GM23248 (cell line): ENCODE data around the gene ANO1. TPM values are rescaled to one million over a fixed set of nuclear protein-coding genes. Genes with fewer than 3 reads are reported as not detected.

Experiments
- DNase-seq: peaks from one replicate; pipeline ENCODE4 v3.0.0-alpha.2; 2015
- H2AFZ ChIP-seq: fragments of 200-600 bp; sonication (generic); 2 replicates; pipeline ENCODE4 v1.6.1; 2016; ENCODE audit warnings: antibody characterized with exemption
- H3F3A ChIP-seq: fragments of 200-600 bp; sonication (generic); 2 replicates; pipeline ENCODE4 v1.6.1; 2016; ENCODE audit warnings: mild to moderate bottlenecking, antibody characterized with exemption, mixed run types; ENCODE audit not compliant: insufficient read depth
- H3K27ac ChIP-seq: fragments of 200-600 bp; sonication (generic); 2 replicates; pipeline ENCODE4 v1.5.1; 2016; ENCODE audit warnings: mild to moderate bottlenecking
- H3K27me3 ChIP-seq: fragments of 200-600 bp; sonication (generic); replicated peaks from 2 replicates; pipeline ENCODE4 v1.6.1; 2016; ENCODE audit warnings: mild to moderate bottlenecking; ENCODE audit not compliant: insufficient read depth
- H3K36me3 ChIP-seq: fragments of 200-600 bp; sonication (generic); 2 replicates; pipeline ENCODE4 v1.6.1; 2016; ENCODE audit warnings: low read depth, mild to moderate bottlenecking
- H3K4me1 ChIP-seq: fragments of 200-600 bp; sonication (generic); 2 replicates; pipeline ENCODE4 v1.6.1; 2016; ENCODE audit warnings: mild to moderate bottlenecking; ENCODE audit not compliant: insufficient read depth
- H3K4me2 ChIP-seq: fragments of 200-600 bp; sonication (generic); one replicate; pipeline ENCODE4 v1.6.1; 2016; ENCODE audit warnings: mild to moderate bottlenecking; ENCODE audit not compliant: unreplicated experiment
- H3K4me3 ChIP-seq: fragments of 200-600 bp; sonication (generic); 2 replicates; pipeline ENCODE4 v1.5.1; 2016; ENCODE audit warnings: mild to moderate bottlenecking
- H3K79me2 ChIP-seq: fragments of 200-600 bp; sonication (generic); 2 replicates; pipeline ENCODE4 v1.6.1; 2016; ENCODE audit warnings: mild to moderate bottlenecking; ENCODE audit not compliant: insufficient read depth
- H3K9ac ChIP-seq: fragments of 200-600 bp; sonication (generic); 2 replicates; pipeline ENCODE4 v1.6.1; 2016; ENCODE audit warnings: mild to moderate bottlenecking
- H3K9me2 ChIP-seq: fragments of 200-600 bp; sonication (generic); 2 replicates; pipeline ENCODE4 v1.6.1; 2016; ENCODE audit warnings: mixed run types, mild to moderate bottlenecking, moderate library complexity; ENCODE audit not compliant: insufficient read depth
- H3K9me3 ChIP-seq: fragments of 200-600 bp; sonication (generic); one replicate; pipeline ENCODE4 v1.6.1; 2017; ENCODE audit warnings: low read depth
- H4K20me1 ChIP-seq: fragments of 200-600 bp; sonication (generic); 2 replicates; pipeline ENCODE4 v1.6.0; 2016; ENCODE audit not compliant: insufficient read depth
- EZH2 ChIP-seq: fragments of 200-600 bp; sonication (generic); IDR thresholded peaks from 2 replicates; pipeline ENCODE4 v1.6.1; 2018; ENCODE audit warnings: antibody characterized with exemption, mild to moderate bottlenecking; ENCODE audit not compliant: insufficient read depth, poor library complexity, severe bottlenecking
- EZH2phosphoT487 ChIP-seq: fragments of 200-600 bp; sonication (generic); IDR thresholded peaks from 2 replicates; pipeline ENCODE4 v1.6.1; 2018; ENCODE audit warnings: antibody characterized with exemption, moderate library complexity, mild to moderate bottlenecking, low read depth; ENCODE audit not compliant: insufficient read depth
- WGBS, 2 experiments: methylation state at CpG; one replicate each; pipeline ENCODE4 v1.1.6; 2015 to 2017; ENCODE audit warnings: low lambda C conversion rate in 2 of 2, low coverage in 1 of 2; ENCODE audit errors: missing lambda C conversion rate in 2 of 2; 5-methylcytosine and 5-hydroxymethylcytosine counted together
- in situ Hi-C: fragments of 300-500 bp; cut with MboI; formaldehyde crosslinking; loops from 2 replicates; pipeline ENCODE4 v1.15.0; 2020
- polyA plus RNA-seq: library from polyadenylated mRNA; unstranded; fragments of >200 nt; fragmentation: Nextera tagmentation; extraction: Ambion mirVana; gene quantifications from 2 replicates; pipeline ENCODE4 v1.2.1, GENCODE V29; 2016
- total RNA-seq: library from RNA; depleted of rRNA; stranded (reverse); fragments of >200 nt; shearing (Covaris generic); gene quantifications from 2 replicates; pipeline ENCODE4 v1.2.3, GENCODE V29; 2014

ANO1 gene
- total and polyA plus RNA-seq, 2 experiments from 2014 or later, result 0.97 TPM; not detected in 1

GRCh38 chr11:70066136-70066520, 12.0 kb upstream of the ANO1 start:
- H3K27me3 ChIP-seq, result peaks cover 36% of the 10 kb centered on the region
- no peaks in the 10 kb centered on the region for H3K4me1 ChIP-seq
- no peaks in the 10 kb centered on the region for H3K36me3 ChIP-seq
- no peaks in the 10 kb centered on the region for H3K9me3 ChIP-seq
- no peaks in the 10 kb centered on the region for H3F3A ChIP-seq
- H3K9me2 ChIP-seq, result no peaks in the 10 kb centered on the region
- no peak for TF ChIP-seq EZH2
- TF ChIP-seq EZH2phosphoT487, result no peak
- no peaks in the 10 kb centered on the region for H3K79me2 ChIP-seq
- no peak overlapping the region for H3K27ac ChIP-seq
- no peak for DNase-seq
- no peak overlapping the region for H3K4me2 ChIP-seq
- H3K4me3 ChIP-seq, result no peak overlapping the region
- in situ Hi-C loops, result no loop called here
- no peak overlapping the region for H2AFZ ChIP-seq
- no peak overlapping the region for H3K9ac ChIP-seq
- H4K20me1 ChIP-seq, result no peaks in the 10 kb centered on the region
- WGBS, 2 experiments, result 35 to 47% methylated on average over 2 of the region's 2 CpGs

- Histone ChIP-seq H3K4me3 (no peak overlapping the region), H3K4me2 (no peak overlapping the region), H4K20me1 (no peaks in the 10 kb centered on the region), H3K27me3 (peaks cover 38% of the 10 kb centered on the region), H3K9ac (no peak overlapping the region), H3F3A (no peaks in the 10 kb centered on the region), H3K9me3 (no peaks in the 10 kb centered on the region), H2AFZ (no peak overlapping the region), H3K27ac (no peak overlapping the region), H3K4me1 (no peaks in the 10 kb centered on the region), H3K9me2 (no peaks in the 10 kb centered on the region), H3K36me3 (no peaks in the 10 kb centered on the region), H3K79me2 (no peaks in the 10 kb centered on the region)
- in situ Hi-C loops, result no loop called here
- TF ChIP-seq EZH2phosphoT487, result no peak
- TF ChIP-seq EZH2, result no peak
- WGBS, 2 experiments, result 69 to 74% methylated on average over 8 to 11 of the region's 13 CpGs
- DNase-seq, result no peak
Observed at GRCh38 chr11:70066628-70067027, 11.5 kb upstream of the ANO1 start.

GRCh38 chr11:70067036-70067435, 11.1 kb upstream of the ANO1 start:
- H3K4me3 ChIP-seq, result no peak overlapping the region
- 50 to 64% methylated on average over 8 of the region's 8 CpGs for WGBS, 2 experiments
- no peaks in the 10 kb centered on the region for H3K4me1 ChIP-seq
- no peak for DNase-seq
- H3K9ac ChIP-seq, result no peak overlapping the region
- no peaks in the 10 kb centered on the region for H3K79me2 ChIP-seq
- no peaks in the 10 kb centered on the region for H3K36me3 ChIP-seq
- no peaks in the 10 kb centered on the region for H3K9me3 ChIP-seq
- H3K4me2 ChIP-seq, result no peak overlapping the region
- no peaks in the 10 kb centered on the region for H3K9me2 ChIP-seq
- H4K20me1 ChIP-seq, result no peaks in the 10 kb centered on the region
- no peak overlapping the region for H2AFZ ChIP-seq
- in situ Hi-C loops, result no loop called here
- H3F3A ChIP-seq, result no peaks in the 10 kb centered on the region
- H3K27ac ChIP-seq, result no peak overlapping the region
- no peak for TF ChIP-seq EZH2
- no peak for TF ChIP-seq EZH2phosphoT487
- H3K27me3 ChIP-seq, result peaks cover 40% of the 10 kb centered on the region

GRCh38 chr11:70067591-70068341, 10.4 kb upstream of the ANO1 start:
- Histone ChIP-seq H3K9ac (no peak overlapping the region), H3K36me3 (no peaks in the 10 kb centered on the region), H2AFZ (no peak overlapping the region), H3F3A (no peaks in the 10 kb centered on the region), H3K27me3 (peaks cover 42% of the 10 kb centered on the region), H3K9me2 (no peaks in the 10 kb centered on the region), H4K20me1 (no peaks in the 10 kb centered on the region), H3K27ac (no peak overlapping the region), H3K79me2 (no peaks in the 10 kb centered on the region), H3K9me3 (no peaks in the 10 kb centered on the region), H3K4me3 (no peak overlapping the region), H3K4me1 (no peaks in the 10 kb centered on the region), H3K4me2 (no peak overlapping the region)
- WGBS, 2 experiments, result 28 to 32% methylated on average over 17 to 20 of the region's 20 CpGs
- TF ChIP-seq EZH2phosphoT487, result no peak
- no peak for TF ChIP-seq EZH2
- DNase-seq, result no peak
- in situ Hi-C loops, result no loop called here

GRCh38 chr11:70068345-70068744, 9.8 kb upstream of the ANO1 start:
- in situ Hi-C loops, result no loop called here

More at GRCh38 chr11:70068345-70068744, 9.8 kb upstream of the ANO1 start:
- H3K9me2 ChIP-seq, result no peaks in the 10 kb centered on the region
- TF ChIP-seq EZH2, result no peak
- no peak for TF ChIP-seq EZH2phosphoT487
- 17% methylated on average over 6 of the region's 6 CpGs for WGBS, 2 experiments
- no peaks in the 10 kb centered on the region for H3K9me3 ChIP-seq
- no peak overlapping the region for H3K4me2 ChIP-seq
- no peak for DNase-seq
- no peaks in the 10 kb centered on the region for H3K36me3 ChIP-seq
- no peak overlapping the region for H3K9ac ChIP-seq
- no peak overlapping the region for H3K4me3 ChIP-seq
- H3K27ac ChIP-seq, result no peak overlapping the region
- no peaks in the 10 kb centered on the region for H3K4me1 ChIP-seq
- H2AFZ ChIP-seq, result no peak overlapping the region
- no peaks in the 10 kb centered on the region for H3F3A ChIP-seq
- H3K79me2 ChIP-seq, result no peaks in the 10 kb centered on the region
- no peaks in the 10 kb centered on the region for H4K20me1 ChIP-seq
- peaks cover 44% of the 10 kb centered on the region for H3K27me3 ChIP-seq
